ENCODE results near the gene GSG1.

The GSG1 gene

DNA sequence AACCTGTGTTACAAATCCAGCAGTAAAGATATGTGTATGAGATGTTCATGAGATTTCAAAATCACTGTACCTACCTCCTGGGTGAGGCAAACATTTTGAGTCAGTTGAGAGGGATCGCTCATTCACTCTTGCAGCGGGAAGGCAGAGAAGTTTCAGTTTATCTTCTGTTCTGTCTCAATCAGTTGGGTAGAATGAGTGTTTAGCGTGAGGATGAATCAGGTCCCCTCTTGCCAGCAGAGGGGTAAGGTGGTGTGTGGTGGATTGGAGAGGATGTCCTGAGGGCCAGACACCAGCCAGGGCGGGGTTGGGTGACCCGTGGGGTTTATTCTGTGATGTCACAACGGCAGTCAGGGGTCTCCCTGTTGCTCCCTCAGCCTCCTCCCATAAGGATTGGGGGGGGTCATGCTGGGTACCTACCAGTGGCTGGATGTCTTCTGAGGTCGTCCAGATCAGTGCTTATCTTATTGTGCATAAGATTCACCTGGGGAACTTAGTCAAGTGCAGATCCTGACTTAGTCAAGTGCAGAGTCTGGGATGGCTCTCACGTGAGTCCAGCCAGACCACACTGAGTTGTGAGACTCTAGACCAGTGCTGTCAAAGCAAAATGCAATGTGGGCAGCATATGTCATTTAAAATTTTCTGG is at the start of gene GSG1:
Gene GSG1, minus strand, starts transcription at position 277 of the 643 bp plus-strand sequence. Its CDS starts 155 bp downstream, at position 122.
- no peak for DNase-seq

DNA sequence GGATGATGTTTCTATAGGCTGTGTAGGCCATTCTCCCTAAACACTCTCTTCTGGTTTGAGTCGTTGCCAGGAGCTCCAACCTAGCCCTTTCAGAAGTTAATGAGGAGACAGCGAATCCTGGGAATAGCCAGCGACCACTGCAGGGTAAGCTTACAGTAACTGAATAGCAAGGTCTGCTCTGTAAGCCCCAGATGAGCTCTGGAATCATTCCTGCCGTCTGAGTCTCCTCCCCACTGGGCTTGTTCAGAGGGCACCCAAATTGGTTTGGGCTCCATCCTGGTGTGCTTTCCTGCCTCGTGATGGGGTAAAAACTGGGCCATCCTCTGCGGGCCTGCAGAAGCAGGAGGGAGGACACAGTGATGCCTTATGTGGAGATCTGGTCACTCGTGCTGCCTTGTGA is 49.7 kb upstream of the GSG1 start:
- DNase-seq: no peak

DNA sequence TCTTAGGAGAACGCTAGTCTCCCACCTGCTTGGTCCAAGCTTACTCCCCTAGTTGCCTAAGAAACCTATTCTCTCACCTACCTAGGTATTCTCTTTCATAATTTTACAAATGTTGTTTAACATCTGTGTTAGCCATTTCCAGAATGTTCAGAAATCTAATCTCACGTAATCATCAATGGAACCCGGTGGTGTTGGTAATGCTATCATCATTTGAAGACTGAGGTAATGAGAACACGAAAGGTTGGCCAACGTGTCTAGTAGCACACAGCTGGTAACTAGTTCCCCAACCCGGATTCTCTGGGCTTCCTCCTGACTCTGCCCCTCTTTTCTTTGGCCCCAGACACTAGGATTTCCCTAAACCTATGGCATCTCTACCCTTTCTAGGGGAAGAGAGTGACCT is 49.3 kb upstream of the GSG1 start:
- no peak for DNase-seq

DNA sequence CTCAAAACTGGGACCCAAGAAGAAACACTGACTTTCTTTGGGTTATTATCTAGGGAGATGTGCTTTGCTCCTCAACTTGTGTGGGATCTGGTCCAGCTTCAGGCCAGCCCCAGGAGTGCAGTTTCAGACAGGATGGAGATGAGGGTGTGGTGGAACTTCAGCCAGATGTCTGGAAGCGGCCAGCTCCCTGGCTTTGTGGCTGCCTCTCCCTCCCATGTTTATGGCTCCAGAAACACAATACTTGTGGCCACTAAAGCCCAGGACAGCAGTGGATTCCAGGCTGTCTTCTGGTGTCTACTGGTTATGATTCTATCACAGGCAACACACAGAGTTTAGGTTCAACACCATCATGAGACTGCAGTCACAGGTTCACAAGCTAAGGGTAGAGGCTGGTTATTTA is 48.8 kb upstream of the GSG1 start:
- no peak for DNase-seq

DNA sequence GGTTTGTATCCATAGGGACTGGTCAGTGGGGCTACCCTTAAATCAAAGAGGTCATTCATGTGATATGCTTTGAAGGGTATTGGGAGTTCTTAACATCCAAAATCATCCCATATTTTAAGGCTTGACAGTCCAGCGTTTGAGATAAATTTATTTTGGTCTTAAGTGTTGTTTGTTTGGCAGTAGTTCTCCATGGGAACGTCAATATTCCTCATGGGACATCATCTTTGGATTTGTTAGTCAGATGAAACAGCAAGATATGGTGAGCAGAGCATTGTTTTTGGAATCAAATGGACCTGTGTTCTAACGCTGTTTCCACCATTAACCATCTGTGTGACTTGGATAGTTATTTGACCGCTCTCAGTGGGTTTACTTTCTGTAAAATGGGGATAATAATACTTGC is 45.9 kb upstream of the GSG1 start:
- DNase-seq: no peak

GRCh38 chr12:13148485-13148847 is 45.0 kb upstream of the GSG1 start:
- no peak for DNase-seq

GRCh38 chr12:13147688-13148484 is 44.4 kb upstream of the GSG1 start:
- DNase-seq: no peak

GRCh38 chr12:13146336-13146938 is 43.0 kb upstream of the GSG1 start:
- no peak for DNase-seq

- no peak for DNase-seq
These were observed 40.9 kb upstream of the GSG1 start for GRCh38 chr12:13144266-13144828.

DNA sequence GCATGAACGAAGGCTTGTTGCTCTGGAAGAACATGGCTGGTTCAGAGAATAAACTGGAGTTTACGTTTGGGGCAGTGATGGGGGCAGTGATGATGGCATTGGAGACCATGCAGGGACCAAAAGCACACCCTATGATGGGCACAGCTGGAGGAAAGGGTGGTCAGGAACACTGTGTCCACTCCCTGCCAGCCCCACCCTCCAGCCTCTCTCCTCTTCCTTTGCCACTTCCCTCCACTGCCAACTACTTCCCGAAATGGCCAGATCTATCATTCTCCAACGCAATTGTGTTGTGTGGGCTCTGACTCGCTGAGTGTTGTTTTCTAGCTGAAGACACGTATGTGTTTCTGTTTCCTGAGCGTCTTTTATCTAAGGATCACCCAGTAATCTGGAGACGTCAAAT is 39.3 kb upstream of the GSG1 start:
- no peak for DNase-seq

GRCh38 chr12:13141686-13142085 is 38.2 kb upstream of the GSG1 start:
- no peak for DNase-seq

- DNase-seq: no peak
These were observed 32.1 kb upstream of the GSG1 start for GRCh38 chr12:13135371-13136178.

DNA sequence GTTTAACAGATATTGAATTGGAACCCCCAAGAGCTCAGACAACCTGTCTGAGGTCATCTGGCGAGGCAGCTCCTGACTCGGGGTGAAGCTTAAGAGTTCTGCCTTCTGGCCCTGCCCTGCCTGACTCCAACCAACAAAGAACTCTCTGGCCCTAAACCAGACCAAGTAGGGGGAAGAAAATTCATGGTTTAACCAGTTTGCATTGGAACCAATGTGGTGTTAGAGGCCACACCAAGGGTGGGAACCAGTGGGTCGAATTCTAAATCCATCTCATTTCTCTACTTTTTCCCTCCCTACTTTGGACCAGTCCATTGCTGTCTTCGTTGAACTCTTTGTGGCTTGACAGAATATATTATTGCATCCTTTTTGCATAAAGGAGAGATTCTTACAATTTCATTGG is 30.4 kb upstream of the GSG1 start:
- no peak for DNase-seq

DNA sequence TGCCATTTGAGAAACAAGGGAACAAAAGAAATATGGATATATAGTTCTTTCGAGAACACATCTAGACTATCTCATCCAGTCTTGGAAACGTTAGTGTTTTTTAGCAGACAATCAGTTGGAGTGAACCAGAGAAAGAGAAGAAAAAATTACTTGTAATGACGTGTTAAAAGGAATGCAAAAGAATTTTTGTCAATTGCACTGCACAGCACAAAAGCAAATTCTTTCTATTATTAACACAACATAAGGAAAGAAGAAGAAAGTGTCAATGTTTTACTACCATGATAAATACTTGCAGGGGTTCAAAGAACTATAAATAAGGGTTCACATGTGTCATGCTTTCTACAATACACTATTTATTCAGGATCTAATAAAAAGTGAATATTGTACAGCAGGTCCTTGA is 27.5 kb upstream of the GSG1 start:
- DNase-seq: no peak

- no peak for DNase-seq
These were observed 25.0 kb upstream of the GSG1 start for GRCh38 chr12:13128291-13128965.

GRCh38 chr12:13127444-13127843 is 24.0 kb upstream of the GSG1 start:
- no peak for DNase-seq

- DNase-seq: no peak
These were observed 23.0 kb upstream of the GSG1 start for GRCh38 chr12:13126494-13126893.

DNA sequence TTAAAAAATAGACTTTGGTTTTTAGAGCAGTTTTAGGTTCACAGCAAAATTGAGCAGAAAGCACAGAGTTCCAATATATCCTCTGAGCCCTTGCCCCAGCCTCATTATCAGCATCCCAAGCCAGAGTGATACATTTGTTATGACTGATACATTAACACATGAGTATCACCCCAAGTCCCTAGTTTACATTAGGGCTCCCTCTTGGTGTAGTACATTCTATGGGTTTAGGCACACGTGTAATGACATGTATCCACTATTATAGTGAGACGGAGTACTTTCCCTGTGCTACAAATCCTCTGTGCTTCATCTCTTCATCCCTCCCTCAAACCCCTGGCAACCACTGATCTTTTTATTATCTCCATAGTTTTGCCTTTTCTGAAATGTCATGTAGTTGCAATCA is 22.5 kb upstream of the GSG1 start:
- DNase-seq: no peak

- DNase-seq: no peak
These were observed 21.4 kb upstream of the GSG1 start for GRCh38 chr12:13124656-13125505.

- DNase-seq: no peak
These were observed 18.1 kb upstream of the GSG1 start for GRCh38 chr12:13121568-13121967.

DNA sequence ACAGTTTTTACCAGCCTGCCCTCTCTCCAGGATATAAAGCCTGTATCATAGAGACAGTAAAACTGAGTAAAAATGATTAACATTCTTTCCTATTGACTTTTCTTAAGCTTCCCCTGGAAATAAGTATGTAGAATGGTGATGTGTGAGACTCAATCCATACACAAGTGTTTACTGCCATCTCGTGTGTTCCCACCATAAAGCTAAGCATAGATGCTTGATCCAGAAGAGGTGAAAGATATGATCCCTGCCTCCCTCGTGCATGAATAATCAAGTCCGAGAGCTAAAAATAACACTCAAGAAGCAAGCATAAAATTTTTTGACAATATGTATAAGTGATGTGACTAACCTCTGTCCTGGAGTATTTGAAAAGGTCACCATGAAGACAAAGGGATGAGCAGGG is 16.9 kb upstream of the GSG1 start:
- DNase-seq: no peak

DNA sequence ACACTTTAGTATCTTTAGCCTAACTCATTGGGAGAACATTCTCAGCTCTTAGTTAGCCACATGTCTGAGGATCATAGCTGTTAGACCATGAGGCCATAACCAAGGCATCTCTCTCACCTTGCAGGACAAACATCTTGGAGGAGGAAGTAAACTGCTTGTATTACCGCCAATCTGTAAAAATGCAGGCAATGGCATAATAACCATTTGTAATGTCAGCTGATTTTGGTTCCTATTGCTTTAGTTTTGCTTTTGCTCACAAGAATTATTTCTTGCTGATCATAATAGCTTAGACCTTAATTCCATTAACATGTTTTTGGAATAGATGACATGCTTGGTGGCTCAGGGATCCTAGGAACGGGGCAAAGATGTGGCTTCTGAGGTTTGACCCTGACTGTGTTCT is 16.4 kb upstream of the GSG1 start:
- no peak for DNase-seq

All from activated CD4-positive, CD25-positive, alpha-beta regulatory T cell treated with anti-CD3 and anti-CD28 coated beads, Interleukin-2, amount 50 U/mL, for 72 hours (primary cell).